ENCODE measurements around the gene DPCD.

- TF ChIP-seq CTCF (IDR thresholded peaks at IDR 0.05; ENCODE audit: low read depth, low read length, missing input control) (no peak), JUND (IDR thresholded peaks at IDR 0.05) (no peak), ATF3 (IDR thresholded peaks at IDR 0.05) (no peak), YY1 (IDR thresholded peaks at IDR 0.05) (no peak), MAX (IDR thresholded peaks at IDR 0.05) (no peak), ZBTB33 (IDR thresholded peaks at IDR 0.05) (no peak), GABPA (IDR thresholded peaks at IDR 0.05 in 1 of 2, conservative IDR thresholded peaks at IDR 0.05 in 1 of 2) (no peak), REST (IDR thresholded peaks at IDR 0.05) (no peak), SP1 (IDR thresholded peaks at IDR 0.05) (no peak), RXRA (IDR thresholded peaks at IDR 0.05) (no peak), TAF1 (conservative IDR thresholded peaks at IDR 0.05) (no peak), RAD21 (IDR thresholded peaks at IDR 0.05) (no peak), FOXA1 (IDR thresholded peaks at IDR 0.05) (no peak)
Observed at GRCh38 chr10:101575580-101576210, 12.4 kb upstream of the DPCD start.

Measured in liver (tissue), 3 donors.